CD4-positive, alpha-beta T cell treated with Interleukin-4 for 4 hours (primary cell): Measurements from ENCODE around the gene RPSA.
"Not testable (repeated sequence)": the region's sequence is repeated elsewhere in the genome, so short reads cannot be mapped to it uniquely, and the experiment has no call there.

Experiments
- DNase-seq: peaks from one replicate; pipeline ENCODE4 v3.0.0-alpha.2; 2020

The RPSA gene

DNA sequence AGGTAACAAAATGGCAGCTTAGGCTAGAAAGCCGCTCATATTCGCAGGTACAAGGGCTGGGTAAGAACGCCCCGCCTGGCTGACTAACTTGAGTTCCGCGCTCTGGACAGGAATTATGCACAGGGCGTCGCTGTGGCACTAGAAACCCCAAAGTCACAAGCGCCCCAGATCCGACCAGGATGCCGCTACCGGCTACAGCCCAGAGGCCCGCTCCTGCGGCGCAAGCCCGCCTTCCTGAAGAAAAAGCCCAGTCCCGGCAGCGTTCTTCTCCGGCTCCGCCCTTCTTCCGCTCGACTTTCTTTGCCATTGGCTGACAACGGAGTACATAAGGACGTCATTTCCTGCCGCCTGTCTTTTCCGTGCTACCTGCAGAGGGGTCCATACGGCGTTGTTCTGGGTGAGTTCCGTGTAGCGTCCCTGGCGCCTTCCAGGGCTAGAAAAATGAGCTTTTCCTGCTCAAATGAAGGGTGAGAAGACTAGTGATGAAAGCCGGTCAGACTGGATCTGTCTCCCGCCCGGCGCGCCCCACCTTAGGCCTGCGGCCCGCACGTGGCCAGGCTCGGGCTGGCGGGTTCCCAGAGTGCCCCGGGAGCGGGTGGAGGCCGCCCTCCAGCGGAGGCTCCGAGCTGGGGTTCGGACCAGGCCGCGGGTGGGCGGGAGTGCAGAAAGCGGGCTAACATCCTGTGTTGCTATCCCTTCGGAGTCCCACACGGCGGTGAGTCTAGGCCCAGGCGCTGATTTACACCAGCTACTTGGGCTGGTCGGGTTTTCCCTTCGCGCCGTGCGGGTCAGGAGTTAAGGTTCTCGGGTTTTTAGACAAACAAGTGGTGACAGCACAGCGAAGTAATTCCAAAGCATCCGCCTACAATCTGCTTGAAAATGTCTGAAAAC lies at the start of gene RPSA:
Gene RPSA, plus strand, starts transcription at position 353 of the 891 bp plus-strand sequence. CDS start 934 bp downstream, outside the sequence.
- peak; percentile 99 for DNase-seq

DNA sequence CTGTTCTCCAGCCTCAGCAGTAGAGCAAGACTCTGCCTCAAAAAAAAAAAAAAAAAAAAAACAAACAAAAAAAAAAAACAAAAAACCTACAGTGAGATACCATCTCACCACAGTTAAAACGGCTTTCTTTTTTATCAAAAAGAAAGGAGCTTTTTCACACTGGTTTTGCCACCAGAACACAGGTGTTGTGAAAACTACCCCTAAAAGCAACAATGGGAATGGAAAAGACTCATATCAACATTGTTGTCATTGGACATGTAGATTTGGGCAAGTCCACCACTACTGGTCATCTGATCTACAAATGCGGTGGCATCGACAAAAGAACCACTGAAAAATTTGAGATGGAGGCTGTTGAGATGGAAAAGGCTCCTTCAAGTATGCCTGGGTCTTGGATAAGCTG lies 48.2 kb upstream of the RPSA start:
- no peak for DNase-seq

DNA sequence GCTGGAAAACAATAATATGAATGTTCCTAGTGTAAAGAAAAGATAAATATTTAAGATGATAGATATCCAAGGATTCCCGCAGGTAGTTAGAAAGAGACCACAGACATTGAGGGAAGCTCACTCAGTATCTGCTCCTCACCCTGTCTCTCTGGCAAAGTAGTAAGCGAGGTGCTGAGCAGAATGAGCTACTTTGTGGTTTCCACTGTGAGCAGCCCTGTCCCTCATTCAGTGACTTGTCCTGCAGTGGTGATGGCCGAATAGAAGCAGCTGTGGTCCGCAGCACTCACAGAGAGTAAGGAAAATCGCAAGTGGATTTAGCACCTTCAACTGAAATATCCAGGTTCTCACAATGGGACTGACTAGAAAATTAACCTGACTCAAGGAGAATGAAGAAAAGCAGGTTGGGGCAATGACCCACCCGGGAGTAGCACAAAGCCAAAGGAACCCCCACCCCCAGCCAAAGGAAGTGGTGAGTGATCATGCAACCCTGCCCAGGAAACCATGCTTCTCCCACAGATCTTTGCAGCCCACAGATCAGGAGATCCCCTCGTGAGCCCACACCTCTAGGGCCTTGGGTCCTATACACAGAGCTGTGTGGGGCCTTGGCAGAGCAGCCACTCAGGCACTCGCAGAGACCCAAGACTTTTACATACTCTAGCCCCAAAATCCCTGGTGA lies 45.1 kb upstream of the RPSA start:
- peak; percentile 62 for DNase-seq

DNA sequence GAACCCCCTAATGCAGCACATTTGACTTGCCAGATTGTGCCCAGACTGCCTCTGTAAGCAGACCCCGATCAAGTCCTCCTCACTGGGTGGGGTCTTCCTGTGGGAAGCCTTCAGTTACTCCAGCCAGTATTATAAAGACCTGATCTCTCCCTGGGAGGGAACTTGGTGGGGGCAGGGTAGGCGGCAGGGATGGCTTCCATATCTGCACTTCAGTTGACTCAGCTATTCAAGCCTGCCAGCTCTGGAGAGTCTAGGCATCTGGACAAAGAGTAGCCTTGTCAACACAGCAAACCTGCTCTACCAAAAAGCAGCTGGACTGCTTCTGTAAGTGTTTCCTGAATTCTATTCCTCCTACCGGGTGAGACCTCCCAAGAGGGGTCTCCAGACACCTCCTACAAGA lies 44.3 kb upstream of the RPSA start:
- no peak for DNase-seq

DNA sequence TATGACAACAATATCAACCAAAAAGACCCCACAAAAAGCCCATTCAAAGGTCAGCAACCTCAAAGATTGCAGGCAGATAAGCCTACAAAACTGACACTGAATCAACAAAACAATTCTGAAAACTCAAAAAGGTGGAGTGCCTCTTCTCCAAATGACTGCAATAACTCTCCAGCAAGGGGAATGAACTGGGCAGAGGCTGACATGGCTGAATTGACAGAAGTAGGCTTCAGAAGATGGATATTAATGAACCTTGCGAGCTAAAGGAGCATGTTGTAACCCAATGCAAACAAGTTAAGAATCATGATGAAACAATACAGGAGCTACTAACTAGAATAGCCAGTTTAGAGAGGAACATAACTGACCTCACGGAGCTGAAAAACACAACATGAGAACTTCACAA lies 43.7 kb upstream of the RPSA start:
- DNase-seq = no peak

DNA sequence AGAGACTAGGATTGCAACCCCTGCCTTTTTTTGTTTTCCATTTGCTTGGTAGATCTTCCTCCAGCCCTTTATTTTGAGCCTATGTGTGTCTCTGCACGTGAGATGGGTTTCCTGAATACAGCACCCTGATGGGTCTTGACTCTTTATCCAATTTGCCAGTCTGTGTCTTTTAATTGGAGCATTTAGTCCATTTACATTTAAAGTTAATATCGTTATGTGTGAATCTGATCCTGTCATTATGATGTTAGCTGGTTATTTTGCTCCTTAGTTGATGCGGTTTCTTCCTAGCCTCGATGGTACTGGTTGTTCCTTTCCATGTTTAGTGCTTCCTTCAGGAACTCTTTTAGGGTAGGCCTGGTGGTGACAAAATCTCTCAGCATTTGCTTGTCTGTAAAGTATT lies 36.1 kb upstream of the RPSA start:
- DNase-seq = not testable (repeated sequence)

DNA sequence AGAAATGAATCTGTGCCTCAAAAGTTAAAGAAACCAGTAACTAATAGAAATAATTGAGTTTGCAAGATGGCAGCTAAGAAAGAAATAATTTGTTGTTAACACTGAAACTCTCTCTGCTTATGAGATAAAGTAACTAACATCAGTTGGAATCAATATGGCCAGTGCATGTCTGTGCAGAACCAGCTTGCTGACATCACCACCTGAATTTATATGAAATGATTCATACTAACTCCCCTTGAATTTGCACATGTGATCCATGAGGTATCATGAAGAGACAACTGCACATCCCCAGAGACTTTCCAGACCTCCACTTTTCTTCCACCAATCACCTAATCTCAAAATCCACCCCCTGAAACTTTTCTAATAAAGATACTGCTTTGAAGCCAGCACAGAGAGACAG lies 33.7 kb upstream of the RPSA start:
- DNase-seq = no peak

DNA sequence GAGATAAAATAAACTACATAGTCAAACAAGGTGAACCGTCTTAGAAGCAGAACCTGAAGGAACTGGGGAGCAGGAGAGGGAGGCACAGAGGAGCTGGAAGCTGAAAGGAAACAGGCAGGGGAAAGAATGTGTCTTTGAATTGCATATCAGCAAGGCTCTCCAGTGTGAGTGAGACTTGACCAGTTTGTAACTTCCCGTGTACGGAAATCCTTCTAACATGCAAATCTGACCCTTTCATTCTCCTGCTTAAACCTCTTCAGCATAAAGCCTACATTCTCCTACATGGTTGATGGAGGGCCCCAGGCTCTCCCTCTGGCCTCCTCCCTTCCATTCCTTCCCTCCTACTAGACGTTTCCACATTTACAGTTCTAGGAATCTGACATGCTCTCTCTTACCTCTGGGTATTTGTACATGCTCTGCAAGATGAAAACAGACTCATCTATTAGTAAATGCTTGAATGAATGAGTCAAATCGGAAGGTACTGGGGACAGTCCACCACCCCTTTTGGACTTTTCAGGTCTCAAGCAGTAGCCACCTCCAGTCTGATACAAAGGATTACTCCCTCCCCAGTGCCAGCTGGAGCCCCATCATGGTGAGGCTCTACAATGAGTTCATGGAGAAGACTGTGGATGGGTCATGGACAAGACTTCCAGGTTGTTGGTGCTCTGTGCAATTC lies 29.4 kb upstream of the RPSA start:
- no peak for DNase-seq

DNA sequence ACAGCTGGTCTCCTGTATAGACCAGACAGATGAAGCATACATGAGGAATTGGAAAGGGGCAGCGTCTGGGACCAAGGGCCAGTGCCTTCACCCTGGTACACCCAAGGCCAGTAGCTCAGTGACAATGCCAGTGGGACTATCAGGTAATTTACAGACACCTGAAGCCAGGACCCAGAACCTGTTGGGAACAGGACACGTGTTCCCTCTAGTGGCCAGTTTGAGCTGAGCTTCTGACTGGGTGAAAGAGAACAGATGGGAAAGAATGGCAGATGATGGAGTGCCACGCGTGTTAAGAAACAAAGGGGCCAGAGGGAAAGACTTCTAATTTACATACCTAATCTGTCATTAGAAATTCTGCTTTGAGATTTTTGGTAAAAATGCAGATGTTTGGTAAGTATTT lies 28.4 kb upstream of the RPSA start:
- DNase-seq = peak; percentile 68

DNA sequence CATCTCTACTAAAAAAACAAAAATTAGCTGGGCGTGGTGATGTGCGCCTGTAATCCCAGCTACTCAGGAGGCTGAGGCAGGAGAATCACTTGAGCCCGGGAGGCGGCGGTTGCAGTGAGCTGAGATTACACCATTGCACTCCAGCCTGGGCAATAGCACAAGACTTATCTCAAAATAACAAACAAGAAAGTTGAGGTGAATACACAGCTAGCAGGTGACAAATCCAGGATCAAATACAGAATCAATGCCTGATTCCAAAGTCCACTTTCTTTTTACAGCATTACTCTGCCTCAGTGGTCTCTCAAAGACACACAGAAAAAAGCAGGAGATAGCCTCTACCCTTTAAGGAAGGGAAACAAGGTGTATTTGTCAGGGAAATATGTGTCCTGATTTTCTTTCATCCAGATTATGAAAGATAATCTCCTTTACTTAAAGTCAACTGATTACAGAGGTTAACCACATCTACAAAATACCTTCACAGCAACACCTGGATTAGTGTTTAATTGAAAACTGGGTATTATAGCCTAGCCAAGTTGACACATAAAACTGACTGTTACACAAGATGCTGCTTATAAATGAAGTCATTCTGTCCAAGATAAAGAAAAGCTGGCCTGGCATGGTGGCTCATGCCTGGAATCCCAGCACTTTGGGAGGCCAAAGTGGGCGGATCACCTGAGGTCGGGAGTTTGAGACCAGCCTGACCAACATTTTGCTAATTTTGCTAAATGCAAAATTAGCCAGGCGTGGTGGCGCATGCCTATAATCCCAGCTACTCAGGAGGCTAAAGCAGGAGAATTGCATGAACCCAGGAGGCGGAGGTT lies 27.4 kb upstream of the RPSA start:
- no peak for DNase-seq

DNA sequence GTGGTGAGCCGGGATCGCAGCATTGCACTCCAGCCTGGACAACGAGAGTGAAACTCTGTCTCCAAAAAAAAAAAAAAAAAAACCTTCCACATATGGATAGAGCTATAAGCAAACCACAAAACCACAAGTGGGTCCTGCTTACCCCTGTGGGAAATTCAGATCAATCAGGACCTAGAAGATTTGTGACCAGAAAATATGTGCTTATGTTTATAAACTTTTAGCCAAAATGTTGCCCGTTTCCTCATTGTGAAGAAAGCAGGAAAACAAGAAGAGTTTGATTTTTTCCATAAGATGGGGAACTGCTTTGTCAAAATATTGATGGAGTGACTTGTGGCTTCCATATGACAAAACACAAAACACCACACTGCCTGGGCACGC lies 26.8 kb upstream of the RPSA start:
- no peak for DNase-seq

DNA sequence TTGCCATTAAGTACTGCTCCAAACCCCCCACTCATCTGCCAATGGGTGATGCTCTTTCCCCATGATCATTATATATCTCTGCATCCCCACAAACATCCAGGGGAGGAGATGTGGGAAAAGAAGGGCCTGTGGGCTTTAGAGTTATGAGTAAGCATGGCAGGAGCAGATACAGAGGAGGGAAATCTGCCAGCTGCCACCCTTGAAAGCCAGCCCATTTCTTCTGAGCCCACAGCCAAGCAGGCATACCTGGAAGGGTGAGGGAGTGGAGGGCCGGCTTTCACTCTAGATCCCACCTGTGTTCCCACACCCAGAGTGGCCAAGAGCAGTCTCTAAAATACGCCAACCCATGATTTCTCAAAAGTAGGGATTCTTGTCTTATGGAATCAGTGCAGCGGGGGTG lies 25.1 kb upstream of the RPSA start:
- no peak for DNase-seq

DNA sequence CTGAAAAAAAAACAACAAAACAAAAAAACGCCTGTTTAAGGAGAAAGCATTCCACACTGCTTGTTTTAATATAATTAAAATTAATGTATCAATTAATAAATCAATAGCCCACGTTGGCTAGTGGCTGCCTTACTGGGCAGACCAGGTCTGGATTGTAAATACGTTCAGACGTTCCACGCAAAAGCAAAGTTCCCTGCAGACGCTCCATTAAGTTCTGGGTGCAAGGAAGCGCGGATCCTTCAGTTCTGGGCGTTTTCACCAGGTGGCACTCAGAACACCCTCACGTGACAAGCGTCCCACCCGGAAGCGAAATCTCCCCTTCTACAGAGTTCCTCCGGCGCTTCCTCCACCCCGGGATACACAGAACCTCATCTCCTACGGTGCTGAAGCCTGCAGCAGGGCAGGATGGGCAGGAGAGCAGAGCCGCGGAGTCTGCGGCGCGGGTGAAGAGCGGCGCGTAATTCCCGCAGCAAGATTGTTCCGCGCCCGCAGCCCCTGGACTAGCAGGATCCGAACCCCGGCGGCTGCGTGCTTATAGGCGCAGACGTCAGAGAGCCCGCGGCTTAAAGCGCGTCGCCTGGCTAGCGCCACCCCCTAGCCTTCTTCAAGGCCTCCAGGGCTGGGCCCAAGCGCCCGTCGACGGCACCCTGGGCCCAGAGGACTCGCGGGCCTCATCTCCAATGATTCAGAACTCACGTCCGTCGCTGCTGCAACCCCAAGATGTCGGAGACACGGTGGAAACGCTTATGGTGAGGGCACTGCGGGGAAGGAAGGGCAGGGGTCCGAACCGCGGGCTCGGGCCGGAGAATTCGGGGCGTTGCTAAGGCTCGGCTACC lies 23.3 kb upstream of the RPSA start, which contains the start of gene SLC25A38:
Gene SLC25A38, plus strand, starts transcription at position 326 of the 836 bp plus-strand sequence. Its CDS starts 355 bp downstream, at position 681.
- peak; percentile 72 for DNase-seq

DNA sequence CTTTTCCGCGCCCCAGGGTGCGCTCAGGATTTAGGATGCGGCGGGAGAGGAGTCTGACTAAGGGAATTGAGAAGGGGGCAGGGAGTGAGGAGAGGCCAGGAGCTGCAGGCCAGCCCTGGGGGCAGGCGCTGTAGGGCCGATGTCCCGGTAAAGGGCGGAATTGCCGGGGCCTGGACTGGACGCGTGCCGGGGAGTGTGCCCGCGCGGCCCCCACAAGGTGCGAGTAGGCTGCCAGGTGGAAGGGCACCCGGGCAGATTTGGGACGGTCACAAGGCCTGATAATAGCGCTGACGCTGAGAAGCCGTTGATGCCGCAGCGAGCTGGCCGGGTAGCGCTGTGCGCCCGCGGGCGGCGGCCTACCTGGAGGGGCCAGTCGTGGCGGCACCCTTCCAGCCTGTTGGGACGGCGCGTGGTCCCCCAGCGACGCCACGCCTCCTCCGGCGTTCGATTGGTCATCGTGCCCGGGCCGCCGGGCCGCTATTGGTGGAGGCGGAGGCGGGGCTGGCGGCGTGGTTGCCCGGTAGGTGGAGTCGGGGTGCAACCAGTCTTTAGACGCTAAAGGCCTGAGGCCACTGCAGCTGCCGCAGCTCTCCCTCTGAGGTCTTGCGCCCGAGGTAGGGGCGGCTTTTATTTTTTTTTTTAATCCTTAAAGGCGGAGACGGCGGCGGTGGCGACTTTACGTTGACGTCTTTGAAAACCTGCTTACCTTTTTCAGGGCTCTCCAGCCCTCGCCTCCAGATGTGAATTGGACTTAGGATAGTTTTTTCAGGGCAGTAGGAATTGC lies 22.4 kb upstream of the RPSA start:
- peak; percentile 91 for DNase-seq

DNA sequence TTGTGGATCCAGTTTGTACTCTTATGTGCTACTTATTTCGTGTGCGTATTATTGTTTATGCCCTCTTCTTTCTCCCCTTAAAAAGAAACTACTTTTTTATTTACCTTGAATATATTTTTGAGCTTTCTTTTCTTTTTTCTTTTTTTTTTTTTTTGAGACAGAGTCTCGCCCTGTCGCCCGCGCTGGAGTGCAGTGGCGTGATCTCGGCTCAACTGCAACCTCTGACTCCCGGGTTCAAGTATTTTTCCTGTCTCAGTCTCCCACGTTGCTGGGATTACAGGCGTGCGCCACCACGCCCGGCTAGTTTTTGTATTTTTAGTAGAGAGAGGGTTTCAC lies 21.9 kb upstream of the RPSA start:
- DNase-seq = no peak

DNA sequence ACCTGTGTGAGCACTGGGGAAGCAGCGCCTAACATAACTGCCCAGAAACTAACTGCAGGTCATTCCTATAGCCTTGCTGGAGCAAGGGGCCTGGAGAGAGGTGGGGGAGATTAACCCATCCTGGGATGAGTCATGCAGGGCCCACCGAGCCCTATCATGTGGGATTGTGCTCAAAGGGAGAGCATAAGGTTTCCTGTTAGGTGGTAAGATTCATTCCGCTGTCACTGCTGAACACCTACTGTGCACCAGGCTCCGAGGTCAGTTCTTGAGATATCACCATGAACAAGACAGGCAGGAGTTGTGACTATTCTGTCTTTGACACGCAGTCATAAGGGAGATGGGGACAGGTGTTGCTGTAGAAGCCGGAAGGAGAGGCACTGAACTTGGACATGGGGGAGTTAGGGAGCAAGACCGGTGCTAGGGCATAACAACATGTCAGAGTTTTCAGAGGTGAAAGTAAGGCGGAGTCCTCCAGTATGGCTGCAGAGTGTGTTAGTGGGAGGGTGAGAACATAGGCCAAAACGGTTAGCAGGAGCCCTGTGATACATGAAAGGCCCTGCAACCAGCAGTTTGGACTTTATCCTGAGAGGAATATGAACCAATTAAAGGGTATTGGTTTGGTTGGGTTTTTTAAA lies 20.9 kb upstream of the RPSA start:
- no peak for DNase-seq

DNA sequence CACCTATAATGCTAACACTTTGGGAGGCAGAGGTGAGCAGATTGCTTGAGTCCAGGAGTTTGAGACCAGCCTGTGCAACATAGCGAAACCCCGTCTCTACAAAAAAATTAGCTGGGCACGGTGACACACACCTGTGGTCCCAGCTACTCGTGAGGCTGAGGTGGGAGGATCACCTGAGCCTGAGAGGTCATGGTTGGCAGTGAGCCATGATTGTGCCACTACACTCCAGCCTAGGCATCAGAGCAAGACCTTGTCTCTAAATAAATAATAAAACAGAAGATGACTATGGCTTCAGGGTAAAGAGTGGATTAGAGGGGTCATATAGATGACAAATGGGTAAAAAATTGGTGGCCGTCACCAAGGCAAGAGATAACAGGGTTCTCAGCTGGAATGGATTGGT lies 20.2 kb upstream of the RPSA start:
- no peak for DNase-seq

DNA sequence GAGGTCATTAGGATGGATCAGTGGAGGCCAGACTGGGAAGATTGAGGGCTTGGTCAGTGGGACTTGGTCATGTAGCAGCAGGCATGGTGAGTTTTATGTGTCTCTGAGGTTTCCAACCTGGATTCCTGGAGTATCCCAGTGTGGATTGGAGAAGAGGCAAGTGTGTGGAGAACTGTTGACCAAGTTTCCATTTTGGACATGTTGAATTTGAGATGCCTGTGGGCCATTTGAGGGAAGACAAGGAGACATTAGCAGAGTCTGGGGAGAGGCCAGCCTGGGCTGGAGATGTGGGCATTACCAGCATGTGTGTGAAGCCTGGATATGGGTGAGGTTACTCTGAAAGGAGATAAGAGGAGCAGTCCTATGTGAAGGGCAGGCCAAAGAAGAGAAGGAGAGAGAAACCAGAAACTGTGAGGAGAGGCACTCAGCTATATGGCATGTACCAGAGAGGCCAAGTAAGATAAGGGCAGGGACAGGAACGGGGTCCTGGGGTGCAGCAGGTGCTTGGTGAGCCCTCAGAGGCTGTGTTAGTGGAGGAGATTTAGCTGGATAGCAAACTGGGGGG lies 19.0 kb upstream of the RPSA start:
- no peak for DNase-seq

DNA sequence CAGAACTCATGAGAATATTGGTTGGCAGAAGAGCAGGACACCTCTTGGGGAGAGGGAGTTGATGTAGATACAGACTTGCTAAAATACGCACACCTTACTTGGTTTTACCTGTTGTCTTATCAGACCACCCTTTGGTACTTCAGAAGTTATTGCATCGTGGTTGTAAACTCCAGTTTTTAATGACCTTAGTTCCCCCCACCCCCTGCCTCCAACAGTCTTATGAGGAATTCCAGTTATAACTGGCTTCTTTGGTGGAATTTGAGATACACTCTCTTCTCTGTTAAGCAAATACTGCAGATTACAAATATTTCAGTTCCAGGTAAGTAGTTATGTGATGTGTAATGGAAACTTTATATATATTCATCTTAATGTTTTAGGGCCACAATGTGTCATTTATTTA lies 18.4 kb upstream of the RPSA start:
- no peak for DNase-seq

DNA sequence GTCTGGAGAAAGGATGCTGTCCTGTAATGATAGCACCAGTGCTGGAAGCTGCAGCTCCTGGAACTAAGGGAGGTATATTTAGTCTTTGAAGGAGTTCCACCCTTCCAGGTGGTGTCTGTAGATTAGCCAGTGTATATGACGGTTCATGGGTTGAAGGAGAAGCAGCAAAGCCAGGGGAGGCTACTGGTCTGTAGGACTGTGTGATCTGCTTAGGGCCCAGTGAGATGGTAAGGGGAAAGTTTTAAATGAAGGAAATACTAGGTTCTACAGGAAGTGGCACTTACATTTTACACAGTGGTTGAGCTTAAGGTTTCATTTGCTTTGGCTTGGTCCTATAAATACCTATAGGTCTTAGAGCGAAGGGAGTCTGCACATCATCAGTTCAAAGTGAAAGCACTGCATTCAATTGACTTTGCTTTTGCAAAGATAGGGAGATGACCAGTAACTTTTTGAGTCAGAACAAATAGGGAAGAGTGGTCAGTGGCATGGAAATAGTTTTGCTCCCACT lies 17.7 kb upstream of the RPSA start:
- peak; percentile 22 for DNase-seq
